WI38 (cell line): ENCODE results near the gene PNMA6A.
A peak's percentile ranks its signal among the peaks of the same experiment; 100 is the strongest.
"Not testable (repeated sequence)": the region's sequence is repeated elsewhere in the genome, so short reads cannot be mapped to it uniquely, and the experiment has no call there.

ENCODE experiments used
- H3K4me3 ChIP-seq: 2 replicates; pipeline ENCODE4 v1.5.1; 2011; ENCODE audit warnings: low read depth, mild to moderate bottlenecking, control low read depth, low read length
- CTCF ChIP-seq: IDR thresholded peaks from 2 replicates; pipeline ENCODE4 v1.5.1; 2012; ENCODE audit warnings: low read depth, mild to moderate bottlenecking, control low read depth, low read length

The PNMA6A gene

DNA sequence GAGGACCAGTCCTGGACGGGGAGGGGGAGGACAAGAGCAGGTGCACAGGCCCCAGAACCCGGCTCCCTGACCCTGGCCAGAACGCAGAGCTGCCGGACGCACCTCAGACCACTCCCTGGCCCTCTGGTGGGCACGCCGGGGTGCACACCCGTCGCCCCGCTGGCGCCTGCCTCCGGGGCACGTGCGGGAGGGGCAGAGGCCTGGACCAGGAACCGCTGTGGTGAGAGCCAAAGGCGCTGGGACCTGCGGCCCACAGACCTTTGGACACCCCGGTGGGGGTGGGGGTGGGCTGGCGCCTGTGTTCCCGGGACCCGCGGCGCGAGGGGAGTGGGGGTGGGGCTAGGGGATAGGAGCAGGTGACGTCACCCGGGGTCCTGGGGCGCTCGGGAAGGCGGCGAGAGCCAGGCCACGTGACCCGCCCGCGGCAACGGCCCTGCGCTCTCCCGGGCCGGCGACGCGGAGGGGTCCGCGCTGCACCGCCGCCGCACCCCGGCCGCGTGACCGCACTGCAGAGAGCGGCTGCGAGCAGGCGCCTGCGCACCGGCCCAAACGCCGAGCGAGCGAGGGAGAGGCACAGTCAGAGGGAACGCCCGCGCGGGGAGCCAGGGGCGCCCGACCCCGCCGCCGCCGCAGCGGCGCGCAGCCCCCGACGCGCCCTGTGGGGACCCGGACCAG, at the start of gene PNMA6A:
TSS of gene PNMA6A (plus strand) at position 546 of the 675 bp plus-strand sequence. CDS start 609 bp downstream, outside the sequence.
- H3K4me3 ChIP-seq: not testable (repeated sequence)

GRCh38 chrX:153026501-153026900, 45.8 kb upstream of the PNMA6A start:
- H3K4me3 ChIP-seq: not testable (repeated sequence)

DNA sequence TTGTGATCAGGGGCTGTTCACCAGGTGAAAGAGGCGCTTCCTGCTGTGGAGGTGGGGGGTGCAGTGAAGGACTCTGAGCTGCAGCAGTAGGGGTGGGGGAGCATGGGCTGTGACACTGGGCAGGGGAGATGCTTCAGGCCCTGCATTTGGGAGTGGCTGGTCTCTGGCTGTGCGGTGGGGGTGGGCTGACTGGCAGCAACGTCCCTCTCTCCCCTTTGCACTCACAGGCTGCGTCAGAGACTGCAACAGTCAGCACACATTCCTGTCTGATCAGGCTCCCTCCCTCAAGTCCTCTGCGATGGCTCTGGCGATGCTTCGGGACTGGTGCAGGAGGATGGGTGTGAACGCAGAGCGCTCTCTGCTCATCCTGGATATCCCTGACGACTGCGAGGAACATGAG, 43.8 kb upstream of the PNMA6A start:
- not testable (repeated sequence) for H3K4me3 ChIP-seq

GRCh38 chrX:153029162-153029561, 43.1 kb upstream of the PNMA6A start:
- no peak for TF ChIP-seq CTCF

DNA sequence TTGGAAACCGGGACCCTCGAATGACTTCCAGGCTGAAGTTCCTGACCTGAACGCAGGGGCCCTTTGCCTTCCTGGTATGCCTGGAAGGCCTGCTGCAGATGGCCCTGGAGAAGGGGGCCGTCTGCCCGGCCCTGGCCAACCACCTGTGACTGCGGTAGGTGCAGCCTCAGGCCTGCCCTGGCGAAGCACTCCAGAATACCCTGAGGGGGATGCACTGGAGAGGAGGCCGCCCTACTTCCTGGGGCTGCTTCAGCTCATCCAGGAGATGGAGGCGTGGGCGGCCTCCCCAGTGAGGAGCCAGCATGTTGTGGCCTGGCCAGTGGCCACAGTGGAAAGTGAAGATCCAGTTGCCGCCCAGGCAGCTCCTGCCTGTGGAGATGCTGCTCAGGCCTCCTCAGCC, 42.4 kb upstream of the PNMA6A start:
- H3K4me3 ChIP-seq: no peak overlapping the region
- no peak for TF ChIP-seq CTCF

More at GRCh38 chrX:153029162-153029561, 43.1 kb upstream of the PNMA6A start:
- H3K4me3 ChIP-seq: no peak overlapping the region

GRCh38 chrX:153030801-153031200, 41.5 kb upstream of the PNMA6A start:
- no peak overlapping the region for H3K4me3 ChIP-seq
- no peak for TF ChIP-seq CTCF

GRCh38 chrX:153032397-153033118, 39.7 kb upstream of the PNMA6A start:
- no peak overlapping the region for H3K4me3 ChIP-seq

GRCh38 chrX:153049093-153049492, 23.2 kb upstream of the PNMA6A start:
- H3K4me3 ChIP-seq: no peak overlapping the region
- no peak for TF ChIP-seq CTCF

More at GRCh38 chrX:153032397-153033118, 39.7 kb upstream of the PNMA6A start:
- peak; percentile 68 for TF ChIP-seq CTCF

DNA sequence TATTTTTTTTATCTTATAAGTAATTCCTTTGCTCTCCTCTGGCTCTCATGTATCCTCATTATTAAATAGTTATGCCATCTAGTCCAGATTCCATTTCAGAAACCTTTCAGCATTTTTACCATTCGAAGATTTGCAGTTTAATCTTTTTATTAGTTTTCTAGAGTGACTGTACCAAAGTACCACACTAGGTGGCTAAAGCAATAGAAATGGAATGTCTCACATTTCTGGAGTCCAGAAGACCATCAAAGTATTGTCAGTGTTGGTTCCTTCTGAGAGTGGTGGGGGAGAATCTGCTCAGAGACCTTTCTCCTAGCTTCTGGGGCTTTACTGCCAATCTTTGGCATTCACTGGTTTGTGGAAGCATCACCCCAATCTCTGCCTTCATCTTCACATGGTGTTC, 19.7 kb upstream of the PNMA6A start:
- H3K4me3 ChIP-seq: no peak overlapping the region
- TF ChIP-seq CTCF: no peak
